Thyroid gland (tissue), 4 donors: ENCODE data around the gene SH3RF3.

Source experiments
- POLR2A ChIP-seq, 2 donors: fragments of 450-650 bp; IDR thresholded peaks; one replicate each; pipeline ENCODE4 v1.6.1; 2017; ENCODE audit warnings: antibody characterized with exemption in 2 of 2, mild to moderate bottlenecking in 2 of 2, moderate library complexity in 1 of 2
- TF ChIP-seq, protein P1 (sequence below), 6 experiments: fragments of 200-600 bp in 3 of 6; fragments of 450-650 bp in 3 of 6; sonication (generic) in 3 of 6; IDR thresholded peaks; one replicate each; pipeline ENCODE4 v1.5.1; 2016 to 2019; ENCODE audit warnings: antibody characterized with exemption in 6 of 6, mild to moderate bottlenecking in 2 of 6, inconsistent platforms in 1 of 6, moderate library complexity in 1 of 6

GRCh38 chr2:109471658-109472057, 342.7 kb downstream of the SH3RF3 start:
- TF ChIP-seq, protein P1, sequence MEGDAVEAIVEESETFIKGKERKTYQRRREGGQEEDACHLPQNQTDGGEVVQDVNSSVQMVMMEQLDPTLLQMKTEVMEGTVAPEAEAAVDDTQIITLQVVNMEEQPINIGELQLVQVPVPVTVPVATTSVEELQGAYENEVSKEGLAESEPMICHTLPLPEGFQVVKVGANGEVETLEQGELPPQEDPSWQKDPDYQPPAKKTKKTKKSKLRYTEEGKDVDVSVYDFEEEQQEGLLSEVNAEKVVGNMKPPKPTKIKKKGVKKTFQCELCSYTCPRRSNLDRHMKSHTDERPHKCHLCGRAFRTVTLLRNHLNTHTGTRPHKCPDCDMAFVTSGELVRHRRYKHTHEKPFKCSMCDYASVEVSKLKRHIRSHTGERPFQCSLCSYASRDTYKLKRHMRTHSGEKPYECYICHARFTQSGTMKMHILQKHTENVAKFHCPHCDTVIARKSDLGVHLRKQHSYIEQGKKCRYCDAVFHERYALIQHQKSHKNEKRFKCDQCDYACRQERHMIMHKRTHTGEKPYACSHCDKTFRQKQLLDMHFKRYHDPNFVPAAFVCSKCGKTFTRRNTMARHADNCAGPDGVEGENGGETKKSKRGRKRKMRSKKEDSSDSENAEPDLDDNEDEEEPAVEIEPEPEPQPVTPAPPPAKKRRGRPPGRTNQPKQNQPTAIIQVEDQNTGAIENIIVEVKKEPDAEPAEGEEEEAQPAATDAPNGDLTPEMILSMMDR (IDR thresholded peaks at IDR 0.05), result no peak
- no peak for TF ChIP-seq POLR2A (IDR thresholded peaks at IDR 0.05)
